CD4-positive, alpha-beta T cell (primary cell): ENCODE results near the gene SLC1A2. TPM values are rescaled to one million over a fixed set of nuclear protein-coding genes. Genes with fewer than 3 reads are reported as not detected.

ENCODE experiments used
- ATAC-seq: fragments of 200-7000 bp; cut with Tn5 transposase; one replicate; pipeline ENCODE4 v1.10.0; 2022; ENCODE audit warnings: mild to moderate bottlenecking; ENCODE audit not compliant: poor library complexity
- CTCF ChIA-PET: fragments of 350-600 bp; sonication (Branson Sonifier 250); formaldehyde crosslinking; loops from one replicate; lab custom pipeline; 2021; ENCODE audit warnings: antibody characterized with exemption, inconsistent platforms; lab: Charles Lee
- POLR2A ChIA-PET: fragments of 350-600 bp; sonication (Branson Sonifier 250); formaldehyde crosslinking; loops from one replicate; lab custom pipeline; 2021; ENCODE audit warnings: antibody characterized with exemption, inconsistent platforms; lab: Charles Lee
- DNase-seq, 14 experiments: peaks; one replicate each; pipeline ENCODE4 v3.0.0-alpha.2; 2013 to 2020; ENCODE audit warnings: mixed read lengths in 2 of 14
- H3K27ac ChIP-seq, 2 donors: one replicate each; pipeline versions ENCODE4 v1.5.1 to v1.7.0; 2013; ENCODE audit warnings: low read length in 2 of 2, low read depth in 1 of 2, mild to moderate bottlenecking in 1 of 2
- H3K27me3 ChIP-seq, 2 experiments: 1 replicate in 1 of 2; 2 replicates in 1 of 2; pipeline versions ENCODE4 v1.6.1 to v1.7.0; 2013; ENCODE audit warnings: low read length in 2 of 2, control low read depth in 1 of 2, mild to moderate bottlenecking in 1 of 2, moderate library complexity in 1 of 2; ENCODE audit not compliant: insufficient read depth in 2 of 2, control insufficient read depth in 1 of 2
- H3K36me3 ChIP-seq: one replicate; pipeline ENCODE4 v1.6.1; 2013; ENCODE audit warnings: low read length, control low read depth; ENCODE audit not compliant: insufficient read depth
- H3K4me1 ChIP-seq: one replicate; pipeline ENCODE4 v1.6.1; 2013; ENCODE audit warnings: low read length, control low read depth; ENCODE audit not compliant: insufficient read depth
- H3K4me3 ChIP-seq: one replicate; pipeline ENCODE4 v1.5.1; 2013; ENCODE audit warnings: mild to moderate bottlenecking, low read length, moderate library complexity
- H3K9me3 ChIP-seq, 2 experiments: 1 replicate in 1 of 2; 2 replicates in 1 of 2; pipeline versions ENCODE4 v1.6.1 to v1.7.0; 2013; ENCODE audit warnings: low read length in 2 of 2, mild to moderate bottlenecking in 2 of 2, control low read depth in 1 of 2, moderate library complexity in 1 of 2; ENCODE audit not compliant: control insufficient read depth in 1 of 2, insufficient read depth in 1 of 2
- H3K27ac Mint-ChIP-seq: one replicate; pipeline ENCODE4 v1.8.0; 2020; ENCODE audit warnings: mixed read lengths
- H3K27me3 Mint-ChIP-seq: one replicate; pipeline ENCODE4 v1.8.0; 2021; ENCODE audit warnings: mixed read lengths
- H3K36me3 Mint-ChIP-seq: one replicate; pipeline ENCODE4 v1.8.0; 2021; ENCODE audit warnings: low read depth, mixed read lengths
- H3K4me1 Mint-ChIP-seq: one replicate; pipeline ENCODE4 v1.8.0; 2021; ENCODE audit warnings: low read depth, mixed read lengths
- H3K4me3 Mint-ChIP-seq: one replicate; pipeline ENCODE4 v1.8.0; 2020; ENCODE audit warnings: mild to moderate bottlenecking, mixed read lengths
- H3K9me3 Mint-ChIP-seq: one replicate; pipeline ENCODE4 v1.8.0; 2020; ENCODE audit warnings: mixed read lengths
- CTCF ChIP-seq: fragments of 200-600 bp; IDR thresholded peaks from one replicate; pipeline ENCODE4 v1.8.0; 2022; ENCODE audit warnings: antibody characterized with exemption, mild to moderate bottlenecking
- intact Hi-C, 2 experiments: fragments of 100-400 bp; cut with DNase I in 1 of 2; cut with micrococcal nuclease in 1 of 2; formaldehyde crosslinking; loops; one replicate each; pipeline versions ENCODE4 v1.15.1 to v1.9.0; 2023 to 2025; cut with DNase I, micrococcal nuclease
- total RNA-seq, 174 experiments: library from RNA in 2 of 174; stranded (reverse) in 2 of 174; gene quantifications; one replicate each; pipeline ENCODE4 v1.2.3 and lab custom pipeline; 2021 to 2026

SLC1A2 gene
- total RNA-seq, 2 experiments from 2014 or later = not detected

DNA sequence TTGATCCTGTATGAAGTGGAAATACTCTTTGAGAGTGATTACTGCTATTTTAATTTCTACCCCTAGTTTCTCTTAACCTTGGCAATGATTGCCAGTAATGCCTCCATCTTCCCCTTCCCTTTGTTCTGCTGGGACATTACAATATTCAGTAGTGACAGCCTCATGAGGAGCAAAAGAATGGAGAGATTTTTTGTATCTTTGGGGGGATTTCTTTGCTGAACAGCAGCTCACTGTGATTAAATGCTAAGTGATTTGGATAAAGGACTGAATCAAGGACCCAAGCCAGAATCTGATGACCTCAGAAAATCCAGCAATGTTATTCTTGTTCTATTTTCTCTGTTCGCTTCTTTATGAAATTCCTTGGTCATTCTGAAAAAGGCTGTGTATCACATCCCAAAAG lies 7.0 kb upstream of the SLC1A2 start:
- Histone ChIP-seq H3K9me3 (no peaks in the 10 kb centered on the region), H3K27me3 (peaks cover 9 to 60% of the 10 kb centered on the region in 2 experiments), H3K4me3 (no peak overlapping the region), H3K27ac (no peak overlapping the region), H3K4me1 (no peaks in the 10 kb centered on the region), H3K36me3 (no peaks in the 10 kb centered on the region)
- Mint-ChIP-seq H3K4me1 (no peaks in the 10 kb centered on the region), H3K36me3 (no peaks in the 10 kb centered on the region), H3K27ac (no peak overlapping the region), H3K4me3 (no peak overlapping the region), H3K27me3 (peaks cover 89% of the 10 kb centered on the region), H3K9me3 (no peaks in the 10 kb centered on the region)
- intact Hi-C loops = no loop called here
- no peak for TF ChIP-seq CTCF
- DNase-seq (no peak), ATAC-seq (no peak)
- CTCF ChIA-PET = no interaction called here
- POLR2A ChIA-PET = no interaction called here

GRCh38 chr11:35425603-35426212 lies 6.3 kb upstream of the SLC1A2 start:
- Mint-ChIP-seq H3K4me1 (no peaks in the 10 kb centered on the region), H3K27me3 (peaks cover 89% of the 10 kb centered on the region), H3K36me3 (no peaks in the 10 kb centered on the region), H3K9me3 (no peaks in the 10 kb centered on the region), H3K4me3 (no peak overlapping the region), H3K27ac (no peak overlapping the region)
- ChIA-PET POLR2A (no interaction called here), CTCF (no interaction called here)
- Histone ChIP-seq H3K9me3 (no peaks in the 10 kb centered on the region), H3K27me3 (peaks cover 11 to 65% of the 10 kb centered on the region in 2 experiments), H3K4me3 (no peak overlapping the region), H3K4me1 (no peaks in the 10 kb centered on the region), H3K36me3 (no peaks in the 10 kb centered on the region), H3K27ac (no peak overlapping the region)
- intact Hi-C loops = no loop called here
- no peak for DNase-seq
- no peak for TF ChIP-seq CTCF
- ATAC-seq = no peak

- Mint-ChIP-seq H3K27me3 (peaks cover 94% of the 10 kb centered on the region), H3K4me1 (no peaks in the 10 kb centered on the region), H3K9me3 (no peaks in the 10 kb centered on the region), H3K27ac (no peak overlapping the region), H3K36me3 (no peaks in the 10 kb centered on the region), H3K4me3 (no peak overlapping the region)
- peaks cover 0 to 6% of the 10 kb centered on the region in 2 experiments for H3K9me3 ChIP-seq
- intact Hi-C loops = no loop called here
- H3K4me1 ChIP-seq = peaks cover 10% of the 10 kb centered on the region
- DNase-seq (no peak), ATAC-seq (no peak)
- H3K4me3 ChIP-seq = no peak overlapping the region
- TF ChIP-seq CTCF = no peak
- POLR2A ChIA-PET = no interaction called here
- no peak overlapping the region for H3K27ac ChIP-seq
- peaks cover 21 to 79% of the 10 kb centered on the region in 2 experiments for H3K27me3 ChIP-seq
- H3K36me3 ChIP-seq = no peaks in the 10 kb centered on the region
- CTCF ChIA-PET = no interaction called here
Measured at GRCh38 chr11:35424157-35424940, 5.0 kb upstream of the SLC1A2 start.
